DND-41 (cell line): Measurements from ENCODE around the gene EXOC4.

Source experiments
- ATAC-seq: fragments of 200-7000 bp; cut with Tn5 transposase; 3 replicates; pipeline ENCODE4 v1.9.1; 2021; ENCODE audit warnings: low read depth; ENCODE audit not compliant: insufficient read depth
- DNase-seq: peaks from one replicate; pipeline ENCODE4 v3.0.0-alpha.2; 2020
- H2AFZ ChIP-seq: 2 replicates; pipeline ENCODE4 v1.6.0; 2012; ENCODE audit warnings: low read depth, low read length
- H3K27ac ChIP-seq: 2 replicates; pipeline ENCODE4 v1.5.1; 2012; ENCODE audit warnings: low read length, inconsistent platforms
- H3K27me3 ChIP-seq: fragments of 200-600 bp; sonication (generic); 2 replicates; pipeline ENCODE4 v1.6.0; 2012; ENCODE audit warnings: low read length, mild to moderate bottlenecking, inconsistent platforms; ENCODE audit not compliant: insufficient read depth, poor library complexity
- H3K36me3 ChIP-seq: 2 replicates; pipeline ENCODE4 v1.5.1; 2012; ENCODE audit warnings: low read length, inconsistent platforms; ENCODE audit not compliant: insufficient read depth
- H3K4me1 ChIP-seq: 2 replicates; pipeline ENCODE4 v1.5.1; 2012; ENCODE audit warnings: mild to moderate bottlenecking, low read length; ENCODE audit not compliant: insufficient read depth
- H3K4me2 ChIP-seq: 2 replicates; pipeline ENCODE4 v1.6.0; 2012; ENCODE audit warnings: mild to moderate bottlenecking, moderate library complexity, low read length, inconsistent platforms; ENCODE audit not compliant: insufficient read depth
- H3K4me3 ChIP-seq, 2 experiments: fragments of 200-600 bp in 1 of 2; shearing (Covaris generic) in 1 of 2; 2 replicates each; pipeline ENCODE4 v1.5.1; 2012 to 2016; ENCODE audit warnings: inconsistent platforms in 2 of 2, low read length in 2 of 2, mild to moderate bottlenecking in 2 of 2, low read depth in 1 of 2, moderate library complexity in 1 of 2
- H3K79me2 ChIP-seq: 2 replicates; pipeline ENCODE4 v1.6.0; 2012; ENCODE audit warnings: low read length, inconsistent platforms; ENCODE audit not compliant: insufficient read depth
- H3K9ac ChIP-seq: 2 replicates; pipeline ENCODE4 v1.6.0; 2012; ENCODE audit warnings: low read depth, mild to moderate bottlenecking, inconsistent platforms, low read length, moderate library complexity
- H3K9me3 ChIP-seq: 2 replicates; pipeline ENCODE4 v1.5.1; 2012; ENCODE audit warnings: low read length, moderate library complexity, mild to moderate bottlenecking, inconsistent platforms; ENCODE audit not compliant: insufficient read depth, severe bottlenecking
- H4K20me1 ChIP-seq: 2 replicates; pipeline ENCODE4 v1.6.0; 2012; ENCODE audit warnings: low read length; ENCODE audit not compliant: insufficient read depth
- CTCF ChIP-seq: IDR thresholded peaks from 2 replicates; pipeline ENCODE4 v1.5.1; 2012; ENCODE audit warnings: borderline replicate concordance, low read length, moderate library complexity, mild to moderate bottlenecking; ENCODE audit not compliant: poor library complexity, severe bottlenecking; ENCODE audit errors: extremely low read depth
- EZH2 ChIP-seq: IDR thresholded peaks from 3 replicates; pipeline ENCODE4 v1.6.1; 2012; ENCODE audit warnings: borderline replicate concordance, low read depth, mild to moderate bottlenecking, moderate library complexity, low read length, inconsistent platforms; ENCODE audit not compliant: severe bottlenecking

Gene EXOC4

GRCh38 chr7:133955208-133955607 lies 702.3 kb downstream of the EXOC4 start:
- Histone ChIP-seq H3K27me3 (no peaks in the 10 kb centered on the region), H3K4me1 (no peaks in the 10 kb centered on the region), H3K27ac (no peak overlapping the region), H3K79me2 (no peaks in the 10 kb centered on the region), H3K9ac (no peak overlapping the region), H3K4me2 (no peak overlapping the region), H2AFZ (no peak overlapping the region), H3K4me3 (no peak overlapping the region), H3K9me3 (peaks cover 20% of the 10 kb centered on the region), H4K20me1 (no peaks in the 10 kb centered on the region), H3K36me3 (peaks cover 9% of the 10 kb centered on the region)
- DNase-seq (peak; percentile 9), ATAC-seq (no peak)
- no peak for TF ChIP-seq EZH2
- TF ChIP-seq CTCF, result no peak

DNA sequence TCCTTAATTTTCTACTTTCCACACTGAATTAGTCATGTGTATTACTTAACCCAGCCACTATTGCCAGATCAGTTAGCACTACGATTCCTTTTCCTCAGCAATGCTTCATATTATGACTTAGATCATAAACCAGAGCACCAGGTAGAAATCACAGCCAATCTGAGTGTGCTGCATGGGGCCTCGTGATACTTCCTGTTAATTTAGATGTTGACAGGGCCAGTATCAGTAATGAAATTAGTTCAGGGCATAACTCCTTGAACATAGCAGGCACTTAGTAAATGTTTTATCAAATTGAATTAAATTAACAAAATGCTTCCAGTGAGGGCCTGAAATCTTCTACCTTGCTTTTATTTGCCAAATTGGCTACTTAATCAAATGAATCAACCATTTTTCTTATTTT lies 705.0 kb downstream of the EXOC4 start:
- Histone ChIP-seq H3K4me1 (no peaks in the 10 kb centered on the region), H3K27me3 (no peaks in the 10 kb centered on the region), H3K4me2 (no peak overlapping the region), H3K79me2 (no peaks in the 10 kb centered on the region), H4K20me1 (no peaks in the 10 kb centered on the region), H3K36me3 (peaks cover 9% of the 10 kb centered on the region), H2AFZ (no peak overlapping the region), H3K27ac (no peak overlapping the region), H3K9ac (no peak overlapping the region), H3K9me3 (peaks cover 20% of the 10 kb centered on the region), H3K4me3 (no peak overlapping the region)
- no peak for TF ChIP-seq EZH2
- no peak for TF ChIP-seq CTCF
- no peak for DNase-seq
- ATAC-seq, result no peak

DNA sequence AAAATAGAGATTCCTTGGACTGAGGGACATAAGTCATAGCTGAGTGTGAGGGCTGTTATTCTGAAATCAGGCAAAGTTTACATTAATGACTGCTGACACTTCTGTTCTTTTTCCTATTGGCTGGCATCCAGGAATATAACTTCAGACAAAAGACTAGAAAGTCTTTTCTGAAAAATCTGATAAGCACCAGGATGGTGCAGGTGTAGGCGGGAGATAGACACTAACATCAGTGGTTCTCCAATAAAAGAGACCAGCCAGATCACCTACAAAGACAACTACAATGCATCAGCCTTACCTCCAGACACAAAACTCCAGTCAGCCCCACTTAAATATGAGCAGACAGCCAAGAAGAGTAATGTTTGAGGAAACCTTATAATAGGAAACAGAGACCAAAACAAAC lies 705.9 kb downstream of the EXOC4 start:
- Histone ChIP-seq H3K9me3 (peaks cover 18% of the 10 kb centered on the region), H3K27me3 (no peaks in the 10 kb centered on the region), H2AFZ (no peak overlapping the region), H3K4me2 (no peak overlapping the region), H4K20me1 (no peaks in the 10 kb centered on the region), H3K36me3 (peaks cover 9% of the 10 kb centered on the region), H3K4me1 (no peaks in the 10 kb centered on the region), H3K4me3 (no peak overlapping the region), H3K27ac (no peak overlapping the region), H3K79me2 (no peaks in the 10 kb centered on the region), H3K9ac (no peak overlapping the region)
- no peak for ATAC-seq
- TF ChIP-seq EZH2, result no peak
- no peak for TF ChIP-seq CTCF
- DNase-seq, result no peak

GRCh38 chr7:133959505-133959904 lies 706.6 kb downstream of the EXOC4 start:
- TF ChIP-seq EZH2, result no peak
- no peak for TF ChIP-seq CTCF

More at GRCh38 chr7:133959505-133959904, 706.6 kb downstream of the EXOC4 start:
- Histone ChIP-seq H4K20me1 (no peaks in the 10 kb centered on the region), H3K4me3 (no peak overlapping the region), H3K4me1 (no peaks in the 10 kb centered on the region), H3K4me2 (no peak overlapping the region), H3K79me2 (no peaks in the 10 kb centered on the region), H3K27me3 (no peaks in the 10 kb centered on the region), H3K27ac (no peak overlapping the region), H2AFZ (no peak overlapping the region), H3K9me3 (peaks cover 12% of the 10 kb centered on the region), H3K9ac (no peak overlapping the region), H3K36me3 (peaks cover 8% of the 10 kb centered on the region)
- ATAC-seq (no peak), DNase-seq (no peak)
